ENCODE results near the gene UGT1A9.

The UGT1A9 gene

GRCh38 chr2:233688341-233688740 is 16.6 kb downstream of the UGT1A9 start:
- Histone ChIP-seq H3K9me3 (ENCODE audit: insufficient read depth, low read length) (no peaks in the 10 kb centered on the region), H3K9ac (ENCODE audit: low read length) (no peak overlapping the region), H3K79me2 (ENCODE audit: insufficient read depth, low read length) (no peaks in the 10 kb centered on the region), H4K20me1 (ENCODE audit: low read depth, low read length) (no peaks in the 10 kb centered on the region), H3F3A (ENCODE audit: insufficient read depth) (no peaks in the 10 kb centered on the region), H3K4me3 (ENCODE audit: insufficient read depth, low read length, poor library complexity, severe bottlenecking) (no peak overlapping the region), H3K27me3 (ENCODE audit: low read length) (no peaks in the 10 kb centered on the region), H3K36me3 (ENCODE audit: low read length) (no peaks in the 10 kb centered on the region), H3K9me2 (replicated peaks; ENCODE audit: insufficient read depth, low read length) (no peaks in the 10 kb centered on the region), H3K4me2 (ENCODE audit: low read depth, low read length, poor library complexity, severe bottlenecking) (no peak overlapping the region), H3K27ac (ENCODE audit: low read depth, low read length) (no peak overlapping the region), H2AFZ (ENCODE audit: low read depth, low read length, severe bottlenecking) (no peak overlapping the region)
- TF ChIP-seq CTCF (IDR thresholded peaks at IDR 0.05; ENCODE audit: insufficient read depth, low read length, poor library complexity, severe bottlenecking): no peak

GRCh38 chr2:233689031-233689430 is 17.3 kb downstream of the UGT1A9 start:
- Histone ChIP-seq H4K20me1 (ENCODE audit: low read depth, low read length) (no peaks in the 10 kb centered on the region), H3K79me2 (ENCODE audit: insufficient read depth, low read length) (no peaks in the 10 kb centered on the region), H3K27ac (ENCODE audit: low read depth, low read length) (no peak overlapping the region), H3K4me3 (ENCODE audit: insufficient read depth, low read length, poor library complexity, severe bottlenecking) (no peak overlapping the region), H3K4me2 (ENCODE audit: low read depth, low read length, poor library complexity, severe bottlenecking) (no peak overlapping the region), H3K9ac (ENCODE audit: low read length) (no peak overlapping the region), H3K36me3 (ENCODE audit: low read length) (no peaks in the 10 kb centered on the region), H3K9me2 (replicated peaks; ENCODE audit: insufficient read depth, low read length) (no peaks in the 10 kb centered on the region), H2AFZ (ENCODE audit: low read depth, low read length, severe bottlenecking) (no peak overlapping the region), H3K9me3 (ENCODE audit: insufficient read depth, low read length) (no peaks in the 10 kb centered on the region), H3K27me3 (ENCODE audit: low read length) (no peaks in the 10 kb centered on the region), H3F3A (ENCODE audit: insufficient read depth) (no peaks in the 10 kb centered on the region)
- TF ChIP-seq EZH2phosphoT487 (conservative IDR thresholded peaks at IDR 0.05; ENCODE audit: low read length) (no peak), CTCF (IDR thresholded peaks at IDR 0.05; ENCODE audit: insufficient read depth, low read length, poor library complexity, severe bottlenecking) (no peak)

GRCh38 chr2:233689501-233689900 is 17.8 kb downstream of the UGT1A9 start:
- no peak overlapping the region for H3K27ac ChIP-seq (ENCODE audit: low read depth, low read length)
- H2AFZ ChIP-seq (ENCODE audit: low read depth, low read length, severe bottlenecking): no peak overlapping the region
- H3K9ac ChIP-seq (ENCODE audit: low read length): no peak overlapping the region

More at GRCh38 chr2:233689501-233689900, 17.8 kb downstream of the UGT1A9 start:
- Histone ChIP-seq H3K79me2 (ENCODE audit: insufficient read depth, low read length) (no peaks in the 10 kb centered on the region), H3K36me3 (ENCODE audit: low read length) (no peaks in the 10 kb centered on the region), H3K4me3 (ENCODE audit: insufficient read depth, low read length, poor library complexity, severe bottlenecking) (no peak overlapping the region), H3K9me2 (replicated peaks; ENCODE audit: insufficient read depth, low read length) (no peaks in the 10 kb centered on the region), H3K4me2 (ENCODE audit: low read depth, low read length, poor library complexity, severe bottlenecking) (no peak overlapping the region), H3K9me3 (ENCODE audit: insufficient read depth, low read length) (no peaks in the 10 kb centered on the region), H4K20me1 (ENCODE audit: low read depth, low read length) (no peaks in the 10 kb centered on the region), H3F3A (ENCODE audit: insufficient read depth) (no peaks in the 10 kb centered on the region), H3K27me3 (ENCODE audit: low read length) (no peaks in the 10 kb centered on the region)
- no peak for TF ChIP-seq EZH2phosphoT487 (conservative IDR thresholded peaks at IDR 0.05; ENCODE audit: low read length)
- no peak for TF ChIP-seq CTCF (IDR thresholded peaks at IDR 0.05; ENCODE audit: insufficient read depth, low read length, poor library complexity, severe bottlenecking)

Measured in SU-DHL-6 (cell line).